Lung (tissue), 12 donors: ENCODE results near the gene LYST. TPM values are rescaled to one million over a fixed set of nuclear protein-coding genes. Genes with fewer than 3 reads are reported as not detected.

Experiments
- ATAC-seq: fragments of 200-7000 bp; cut with Tn5 transposase; one replicate; pipeline ENCODE4 v1.9.1; 2020; ENCODE audit warnings: moderate number of reproducible peaks; ENCODE audit not compliant: insufficient read depth, low FRiP score
- DNase-seq, 3 donors: peaks; one replicate each; pipeline ENCODE4 v3.0.0-alpha.2; 2013 to 2017
- H3K27ac ChIP-seq, 2 donors: one replicate each; pipeline ENCODE4 v1.5.1; 2013; ENCODE audit warnings: mild to moderate bottlenecking in 2 of 2, moderate library complexity in 2 of 2, control low read depth in 1 of 2, inconsistent platforms in 1 of 2, low read depth in 1 of 2, low read length in 1 of 2
- H3K27me3 ChIP-seq, 3 donors: one replicate each; pipeline ENCODE4 v1.5.1; 2013; ENCODE audit warnings: low read length in 2 of 3; ENCODE audit not compliant: control insufficient read depth in 3 of 3, insufficient read depth in 3 of 3
- H3K36me3 ChIP-seq, 4 donors: one replicate each; pipeline ENCODE4 v1.5.1; 2013; ENCODE audit warnings: low read length in 4 of 4, mild to moderate bottlenecking in 1 of 4, moderate library complexity in 1 of 4; ENCODE audit not compliant: control insufficient read depth in 4 of 4, insufficient read depth in 4 of 4
- H3K4me1 ChIP-seq, 5 donors: one replicate each; pipeline ENCODE4 v1.5.1; 2013; ENCODE audit warnings: low read length in 5 of 5, mild to moderate bottlenecking in 2 of 5, moderate library complexity in 1 of 5; ENCODE audit not compliant: control insufficient read depth in 5 of 5, insufficient read depth in 5 of 5
- H3K4me3 ChIP-seq: one replicate; pipeline ENCODE4 v1.5.1; 2013; ENCODE audit warnings: mild to moderate bottlenecking, control low read depth, moderate library complexity
- H3K9ac ChIP-seq, 2 donors: one replicate each; pipeline ENCODE4 v1.5.1; 2013; ENCODE audit warnings: low read length in 2 of 2, control low read depth in 1 of 2; ENCODE audit not compliant: insufficient read depth in 1 of 2
- H3K9me3 ChIP-seq, 4 donors: one replicate each; pipeline ENCODE4 v1.5.1; 2013; ENCODE audit warnings: low read length in 3 of 4, mild to moderate bottlenecking in 1 of 4, moderate library complexity in 1 of 4; ENCODE audit not compliant: control insufficient read depth in 4 of 4, insufficient read depth in 3 of 4
- CTCF ChIP-seq: IDR thresholded peaks from 2 replicates; pipeline ENCODE4 v1.5.1; 2012; ENCODE audit warnings: mild to moderate bottlenecking; ENCODE audit errors: control extremely low read depth, extremely low read depth
- WGBS, 2 donors: extraction: QIAGEN DNeasy Blood & Tissue Kit; methylation state at CpG; one replicate each; pipeline ENCODE4 v1.1.7; 2013; 5-methylcytosine and 5-hydroxymethylcytosine counted together
- polyA plus RNA-seq, 2 donors: library from polyadenylated mRNA; stranded (reverse); fragments of 200-250 nt; gene quantifications; one replicate each; pipeline ENCODE4 v1.2.1, GENCODE V29; 2013
- total RNA-seq, 2 donors: library from RNA; depleted of rRNA in 1 of 2; stranded (reverse); fragments of >200 nt in 1 of 2; gene quantifications; one replicate each; pipeline ENCODE4 v1.2.1, GENCODE V29; 2014 to 2021
- donor health status: control.
- donor health status: control.
- donor health status: Bipolar disorder and iron deficiency.
- donor health status: healthy.
- donor health status: DM: yes; HTN: yes; CAD: no.

Gene LYST
- total and polyA plus RNA-seq, 4 donors = 9.8 to 82.7 (median 31.7) TPM

- Histone ChIP-seq H3K36me3 (no peaks in the 10 kb centered on the region), H3K27me3 (no peaks in the 10 kb centered on the region), H3K9ac (no peak overlapping the region), H3K4me3 (no peak overlapping the region), H3K9me3 (peaks cover 0 to 2% (median 0%) of the 10 kb centered on the region in 4 donors), H3K27ac (no peak overlapping the region), H3K4me1 (no peaks in the 10 kb centered on the region)
- DNase-seq (no peak), ATAC-seq (no peak)
- 88 to 96% methylated on average over 3 of the region's 3 CpGs for WGBS, 2 donors
- no peak for TF ChIP-seq CTCF
Observed at GRCh38 chr1:235617140-235617539, 249.6 kb downstream of the LYST start.

GRCh38 chr1:235614442-235614954 lies 252.2 kb downstream of the LYST start:
- H3K4me1 ChIP-seq = no peaks in the 10 kb centered on the region
- H3K9ac ChIP-seq = no peak overlapping the region
- H3K27ac ChIP-seq = no peak overlapping the region
- H3K4me3 ChIP-seq = no peak overlapping the region
- DNase-seq (no peak), ATAC-seq (no peak)
- H3K27me3 ChIP-seq = no peaks in the 10 kb centered on the region
- WGBS, 2 donors = 73 to 83% methylated on average over 7 of the region's 7 CpGs
- TF ChIP-seq CTCF = no peak
- H3K9me3 ChIP-seq = no peaks in the 10 kb centered on the region
- no peaks in the 10 kb centered on the region for H3K36me3 ChIP-seq

GRCh38 chr1:235613602-235614001 lies 253.1 kb downstream of the LYST start:
- H3K9ac ChIP-seq = no peak overlapping the region
- no peak overlapping the region for H3K4me3 ChIP-seq
- TF ChIP-seq CTCF = no peak
- 77 to 89% methylated on average over 2 of the region's 2 CpGs for WGBS, 2 donors
- no peaks in the 10 kb centered on the region for H3K36me3 ChIP-seq
- no peak overlapping the region for H3K27ac ChIP-seq
- DNase-seq (no peak), ATAC-seq (no peak)
- H3K27me3 ChIP-seq = no peaks in the 10 kb centered on the region
- no peaks in the 10 kb centered on the region for H3K4me1 ChIP-seq
- no peaks in the 10 kb centered on the region for H3K9me3 ChIP-seq

GRCh38 chr1:235612761-235613160 lies 253.9 kb downstream of the LYST start:
- ATAC-seq (no peak), DNase-seq (no peak)
- H3K9ac ChIP-seq = no peak overlapping the region
- H3K4me1 ChIP-seq = no peaks in the 10 kb centered on the region
- WGBS, 2 donors = 84 to 86% methylated on average over 3 of the region's 3 CpGs
- no peak overlapping the region for H3K4me3 ChIP-seq
- no peaks in the 10 kb centered on the region for H3K36me3 ChIP-seq
- H3K27me3 ChIP-seq = no peaks in the 10 kb centered on the region
- H3K9me3 ChIP-seq = no peaks in the 10 kb centered on the region
- H3K27ac ChIP-seq = no peak overlapping the region
- no peak for TF ChIP-seq CTCF
